HCT116 (cell line): Measurements from ENCODE around the gene GMEB1. TPM values are rescaled to one million over a fixed set of nuclear protein-coding genes. Genes with fewer than 3 reads are reported as not detected.

ENCODE experiments used
- ATAC-seq: fragments of 200-7000 bp; cut with Tn5 transposase; 2 replicates; pipeline ENCODE4 v1.9.1; 2020; ENCODE audit warnings: mild to moderate bottlenecking, moderate library complexity
- BruUV-seq: library from RNA; stranded (reverse); fragments of 400-500 nt; replicated peaks from 2 replicates; lab custom pipeline; 2021; lab: Mats Ljungman, UMichigan
- CTCF ChIA-PET: fragments of 300-600 bp; sonication (Branson Sonifier 250); formaldehyde crosslinking; loops from one replicate; lab custom pipeline; 2021; ENCODE audit warnings: antibody characterized with exemption; lab: Charles Lee
- POLR2A ChIA-PET: fragments of 300-600, 350-600 bp; sonication (Branson Sonifier 250); formaldehyde crosslinking; loops from one replicate; lab custom pipeline; 2021; ENCODE audit warnings: antibody characterized with exemption; lab: Charles Lee
- RAD21 ChIA-PET, 2 experiments: fragments of 300-600 bp; sonication (Branson Sonifier 250); formaldehyde crosslinking; loops; one replicate each; lab custom pipeline; 2023; ENCODE audit warnings: low total read pairs in 2 of 2; ENCODE audit not compliant: uncharacterized antibody in 2 of 2, unreplicated experiment in 2 of 2, low non-redundant PET in 1 of 2; lab: Charles Lee
- DNase-seq: peaks from one replicate; pipeline ENCODE4 v3.0.0-alpha.2; 2010; ENCODE audit warnings: low read depth, low spot score
- H2AFZ ChIP-seq: fragments of 200-600 bp; shearing (Covaris generic), sonication (generic); 2 replicates; pipeline ENCODE4 v1.6.1; 2017; ENCODE audit warnings: low read depth, mixed run types, mixed read lengths, antibody characterized with exemption, low read length; ENCODE audit not compliant: poor library complexity, severe bottlenecking
- H3K27ac ChIP-seq: 2 replicates; pipeline ENCODE4 v1.5.1; 2012; ENCODE audit warnings: low read depth, low read length
- H3K27me3 ChIP-seq: fragments of 200-600 bp; sonication (generic); 2 replicates; pipeline ENCODE4 v1.6.1; 2016; ENCODE audit warnings: mixed run types, low read length, mixed read lengths; ENCODE audit not compliant: insufficient read depth
- H3K36me3 ChIP-seq, 2 experiments: fragments of 200-500 bp in 1 of 2; fragments of 200-600 bp in 1 of 2; sonication (Bioruptor generic) in 1 of 2; sonication (generic) in 1 of 2; 2 replicates each; pipeline versions ENCODE4 v1.5.1 to v1.6.1; 2014 to 2016; ENCODE audit warnings: low read length in 2 of 2, inconsistent platforms in 1 of 2, mixed read lengths in 1 of 2, mixed run types in 1 of 2; ENCODE audit not compliant: insufficient read depth in 2 of 2, control insufficient read depth in 1 of 2
- H3K4me1 ChIP-seq, 2 experiments: fragments of 200-600 bp in 1 of 2; sonication (generic) in 1 of 2; 2 replicates each; pipeline versions ENCODE4 v1.5.1 to v1.6.1; 2012 to 2017; ENCODE audit warnings: low read length in 2 of 2, inconsistent platforms in 1 of 2, mild to moderate bottlenecking in 1 of 2, mixed read lengths in 1 of 2, mixed run types in 1 of 2, moderate library complexity in 1 of 2; ENCODE audit not compliant: insufficient read depth in 2 of 2, control insufficient read depth in 1 of 2
- H3K4me2 ChIP-seq: fragments of 200-600 bp; sonication (generic); 2 replicates; pipeline ENCODE4 v1.6.1; 2017; ENCODE audit warnings: mixed run types, low read length, mixed read lengths
- H3K4me3 ChIP-seq, 2 experiments: fragments of 200-600 bp in 1 of 2; sonication (generic) in 1 of 2; replicated peaks in 1 of 2; 2 replicates each; pipeline ENCODE4 v1.5.1; 2011 to 2016; ENCODE audit warnings: low read length in 2 of 2, control low read depth in 1 of 2, low read depth in 1 of 2, mild to moderate bottlenecking in 1 of 2, mixed read lengths in 1 of 2, mixed run types in 1 of 2
- H3K79me2 ChIP-seq: fragments of 200-600 bp; sonication (generic); 2 replicates; pipeline ENCODE4 v1.6.1; 2017; ENCODE audit warnings: mild to moderate bottlenecking, mixed run types, low read length, moderate library complexity, mixed read lengths; ENCODE audit not compliant: insufficient read depth
- H3K9ac ChIP-seq: fragments of 200-600 bp; sonication (generic); 2 replicates; pipeline ENCODE4 v1.6.1; 2016; ENCODE audit warnings: low read length, mixed read lengths
- H3K9me2 ChIP-seq: fragments of 200-600 bp; sonication (generic), shearing (Covaris generic); 2 replicates; pipeline ENCODE4 v1.6.1; 2017; ENCODE audit warnings: mixed run types, mild to moderate bottlenecking, moderate library complexity; ENCODE audit not compliant: insufficient read depth
- H3K9me3 ChIP-seq, 2 experiments: fragments of 200-500 bp in 1 of 2; fragments of 200-600 bp in 1 of 2; sonication (Bioruptor generic) in 1 of 2; sonication (generic) in 1 of 2; 2 replicates each; pipeline ENCODE4 v1.6.1; 2014 to 2017; ENCODE audit warnings: low read length in 2 of 2, mixed read lengths in 2 of 2, inconsistent platforms in 1 of 2, low read depth in 1 of 2, mild to moderate bottlenecking in 1 of 2, mixed run types in 1 of 2, moderate library complexity in 1 of 2; ENCODE audit not compliant: control insufficient read depth in 1 of 2, insufficient read depth in 1 of 2
- H4K20me1 ChIP-seq: fragments of 200-600 bp; sonication (generic), shearing (Covaris generic); 2 replicates; pipeline ENCODE4 v1.6.1; 2017; ENCODE audit warnings: mixed run types, mild to moderate bottlenecking, moderate library complexity; ENCODE audit not compliant: insufficient read depth
- ATF3 ChIP-seq: IDR thresholded peaks from 2 replicates; pipeline ENCODE4 v1.6.1; 2012
- CBX3 ChIP-seq: IDR thresholded peaks from 2 replicates; pipeline ENCODE4 v1.6.1; 2012; ENCODE audit warnings: low read depth
- CTCF ChIP-seq, 3 experiments: fragments of 200-600 bp in 1 of 3; sonication (generic) in 1 of 3; IDR thresholded peaks in 2 of 3; conservative IDR thresholded peaks in 1 of 3; 2 replicates each; pipeline ENCODE4 v1.5.1; 2012 to 2017; ENCODE audit warnings: low read depth in 2 of 3, low read length in 2 of 3, antibody characterized with exemption in 1 of 3, borderline replicate concordance in 1 of 3, control low read depth in 1 of 3, mild to moderate bottlenecking in 1 of 3, mixed read lengths in 1 of 3, mixed run types in 1 of 3, moderate library complexity in 1 of 3; ENCODE audit not compliant: insufficient read depth in 1 of 3
- ELF1 ChIP-seq: IDR thresholded peaks from 2 replicates; pipeline ENCODE4 v1.6.1; 2012; ENCODE audit warnings: low read depth, borderline replicate concordance
- EZH2 ChIP-seq: fragments of 200-600 bp; sonication (generic); IDR thresholded peaks from 2 replicates; pipeline ENCODE4 v1.6.1; 2017; ENCODE audit warnings: antibody characterized with exemption, mixed run types
- EZH2phosphoT487 ChIP-seq: fragments of 200-600 bp; IDR thresholded peaks from 2 replicates; pipeline ENCODE4 v1.6.1; 2018; ENCODE audit warnings: antibody characterized with exemption, borderline replicate concordance
- MAX ChIP-seq: IDR thresholded peaks from 2 replicates; pipeline ENCODE4 v1.6.1; 2012
- POLR2A ChIP-seq: IDR thresholded peaks from 2 replicates; pipeline ENCODE4 v1.7.0; 2011; ENCODE audit warnings: borderline replicate concordance; ENCODE audit not compliant: insufficient read depth, insufficient read length; ENCODE audit errors: extremely low read depth
- POLR2AphosphoS5 ChIP-seq: IDR thresholded peaks from 2 replicates; pipeline ENCODE4 v1.6.1; 2011; ENCODE audit warnings: mild to moderate bottlenecking, low read depth, low read length, moderate library complexity
- RAD21 ChIP-seq: IDR thresholded peaks from 2 replicates; pipeline ENCODE4 v1.6.1; 2012; ENCODE audit warnings: low read depth, mild to moderate bottlenecking
- SIN3A ChIP-seq: IDR thresholded peaks from 2 replicates; pipeline ENCODE4 v1.6.1; 2012; ENCODE audit warnings: low read depth
- SRF ChIP-seq: IDR thresholded peaks from 2 replicates; pipeline ENCODE4 v1.6.1; 2012; ENCODE audit warnings: low read depth
- TCF7L2 ChIP-seq: IDR thresholded peaks from 2 replicates; pipeline ENCODE4 v1.7.0; 2011; ENCODE audit warnings: borderline replicate concordance, inconsistent platforms; ENCODE audit not compliant: insufficient read depth, insufficient read length; ENCODE audit errors: extremely low read depth
- YY1 ChIP-seq: IDR thresholded peaks from 2 replicates; pipeline ENCODE4 v1.6.1; 2011; ENCODE audit warnings: low read length, low read depth, moderate library complexity, mild to moderate bottlenecking; ENCODE audit not compliant: insufficient replicate concordance; ENCODE audit errors: extremely low read depth
- ZBTB33 ChIP-seq: IDR thresholded peaks from 2 replicates; pipeline ENCODE4 v1.6.1; 2011; ENCODE audit warnings: mild to moderate bottlenecking, low read length, moderate library complexity; ENCODE audit not compliant: insufficient replicate concordance; ENCODE audit errors: extremely low read depth
- ZFX ChIP-seq: fragments of 450-650 bp; IDR thresholded peaks from 2 replicates; pipeline ENCODE4 v1.6.1; 2017
- intact Hi-C: fragments of 100-400 bp; cut with micrococcal nuclease; formaldehyde crosslinking; loops from 2 replicates; pipeline ENCODE4 v1.10.0; 2022
- total RNA-seq: library from RNA; stranded (reverse); gene quantifications from one replicate; pipeline ENCODE4 v1.2.1, GENCODE V29; 2021; ENCODE audit not compliant: unreplicated experiment

The GMEB1 gene
- total RNA-seq, 1 experiment from 2014 or later = 19.8 TPM

- H3K9ac ChIP-seq = no peak overlapping the region
- no peaks in the 10 kb centered on the region for H3K9me2 ChIP-seq
- H3K27me3 ChIP-seq = no peaks in the 10 kb centered on the region
- ChIA-PET POLR2A (interaction anchor here (1.6 kb wide), 1 partner anchor 34 kb away, joined by 7 read pairs; the partner anchor contains the start of gene RNU11), RAD21 (no interaction called here), CTCF (no interaction called here)
- TF ChIP-seq RAD21 = no peak
- no peak for TF ChIP-seq YY1
- intact Hi-C loops = no loop called here
- DNase-seq (no peak), ATAC-seq (no peak)
- H3K4me3 ChIP-seq = no peak overlapping the region
- H3K27ac ChIP-seq = no peak overlapping the region
- H4K20me1 ChIP-seq = no peaks in the 10 kb centered on the region
- peaks cover 0 to 3% of the 10 kb centered on the region in 2 experiments; a peak in 1 of 4 replicates for H3K36me3 ChIP-seq
- H3K4me1 ChIP-seq = no peaks in the 10 kb centered on the region
- H3K9me3 ChIP-seq = no peaks in the 10 kb centered on the region
- BruUV-seq = no TSS peak
- H3K4me2 ChIP-seq = no peak overlapping the region
- peaks cover 6% of the 10 kb centered on the region; the same call in 1 of the 2 replicates for H3K79me2 ChIP-seq
- no peak overlapping the region for H2AFZ ChIP-seq
Measured at GRCh38 chr1:28682840-28683239, 14.3 kb downstream of the GMEB1 start.

GRCh38 chr1:28684937-28685336 lies 16.4 kb downstream of the GMEB1 start:
- H3K4me2 ChIP-seq = no peak overlapping the region
- no peak for TF ChIP-seq YY1
- no peak for TF ChIP-seq TCF7L2
- no peak for TF ChIP-seq POLR2A
- TF ChIP-seq CBX3 = no peak
- no peak for TF ChIP-seq EZH2phosphoT487
- no peak for TF ChIP-seq EZH2
- TF ChIP-seq ELF1 = no peak
- no peak for TF ChIP-seq POLR2AphosphoS5
- TF ChIP-seq ATF3 = no peak
- TF ChIP-seq CTCF (IDR thresholded peaks at IDR 0.05 in 2 of 3, conservative IDR thresholded peaks at IDR 0.05 in 1 of 3; ENCODE audit: borderline replicate concordance in 1 of 3, insufficient read depth in 1 of 3, low read depth in 2 of 3, low read length in 2 of 3) = no peak
- TF ChIP-seq SRF = no peak
- TF ChIP-seq MAX = no peak
- TF ChIP-seq ZBTB33 = no peak
- no peak for TF ChIP-seq ZFX
- no peak for TF ChIP-seq SIN3A
- no peak overlapping the region for H2AFZ ChIP-seq
- H3K9me2 ChIP-seq = no peaks in the 10 kb centered on the region
- POLR2A ChIA-PET = interaction anchor here (1.4 kb wide), 1 partner anchor 36 kb away, joined by 3 read pairs; the partner anchor contains the start of gene RNU11
- no peaks in the 10 kb centered on the region for H3K27me3 ChIP-seq
- no peak for DNase-seq
- no peak overlapping the region for H3K4me3 ChIP-seq
- H3K4me1 ChIP-seq = no peaks in the 10 kb centered on the region
- RAD21 ChIA-PET = no interaction called here
- no TSS peak for BruUV-seq
- no peaks in the 10 kb centered on the region for H3K9me3 ChIP-seq
- intact Hi-C loops = no loop called here
- peaks cover 0 to 3% of the 10 kb centered on the region in 2 experiments; a peak in 2 of 4 replicates for H3K36me3 ChIP-seq
- H3K9ac ChIP-seq = no peak overlapping the region
- H3K79me2 ChIP-seq = no peaks in the 10 kb centered on the region
- H3K27ac ChIP-seq = no peak overlapping the region
- CTCF ChIA-PET = no interaction called here
- ATAC-seq = no peak
- H4K20me1 ChIP-seq = no peaks in the 10 kb centered on the region
